Natural killer cell treated with Interleukin-12 subunit alpha and Interleukin-12 subunit beta and Interleukin-15 and Interleukin-18, amount 100 ng/mL, for 72 hours (primary cell): Measurements from ENCODE around the gene SLC5A1. TPM values are rescaled to one million over a fixed set of nuclear protein-coding genes. Genes with fewer than 3 reads are reported as not detected.
A peak's percentile ranks its signal among the peaks of the same experiment; 100 is the strongest.
"Not testable (repeated sequence)": the region's sequence is repeated elsewhere in the genome, so short reads cannot be mapped to it uniquely, and the experiment has no call there.

Experiments used
- ATAC-seq, 2 donors: fragments of 150-1000 bp; cut with Tn5 transposase in 1 of 2; sonication (Bioruptor Pico), chemical (Tn5 transposase) in 1 of 2; 2 replicates each; pipeline ENCODE4 v1.10.0; 2021
- DNase-seq: peaks from one replicate; pipeline ENCODE4 v3.0.0; 2022; ENCODE audit warnings: low spot score
- H3K27ac Mint-ChIP-seq, 2 donors: 1 replicate in 1 of 2; 2 replicates in 1 of 2; pipeline ENCODE4 v1.8.0; 2022; ENCODE audit warnings: mixed read lengths in 2 of 2, mild to moderate bottlenecking in 1 of 2, moderate library complexity in 1 of 2
- H3K27me3 Mint-ChIP-seq, 2 donors: 1 replicate in 1 of 2; 2 replicates in 1 of 2; pipeline ENCODE4 v1.8.0; 2022; ENCODE audit warnings: mixed read lengths in 2 of 2
- H3K36me3 Mint-ChIP-seq: one replicate; pipeline ENCODE4 v1.8.0; 2022; ENCODE audit warnings: mixed read lengths
- H3K4me1 Mint-ChIP-seq, 2 donors: 1 replicate in 1 of 2; 2 replicates in 1 of 2; pipeline ENCODE4 v1.8.0; 2022; ENCODE audit warnings: low read depth in 2 of 2, mixed read lengths in 2 of 2, mild to moderate bottlenecking in 1 of 2
- H3K4me3 Mint-ChIP-seq: one replicate; pipeline ENCODE4 v1.8.0; 2022; ENCODE audit warnings: mixed read lengths
- H3K9me3 Mint-ChIP-seq: 2 replicates; pipeline ENCODE4 v1.8.0; 2022; ENCODE audit warnings: mixed read lengths
- total RNA-seq, 2 donors: library from RNA; stranded (reverse); gene quantifications; one replicate each; pipeline ENCODE4 v1.2.3, GENCODE V29; 2022

SLC5A1 gene
- total RNA-seq, 2 donors from 2014 or later: not detected

- Mint-ChIP-seq H3K36me3 (no peaks in the 10 kb centered on the region), H3K4me3 (no peak overlapping the region), H3K27ac (no peak overlapping the region), H3K9me3 (no peaks in the 10 kb centered on the region), H3K27me3 (peaks cover 0 to 8% of the 10 kb centered on the region in 2 donors), H3K4me1 (no peaks in the 10 kb centered on the region)
- ATAC-seq: no peak
- no peak for DNase-seq
These were observed 87.4 kb downstream of the SLC5A1 start for GRCh38 chr22:32130464-32130863.

- H3K4me1 Mint-ChIP-seq: no peaks in the 10 kb centered on the region
- H3K9me3 Mint-ChIP-seq: no peaks in the 10 kb centered on the region
- no peak overlapping the region for H3K27ac Mint-ChIP-seq
- no peaks in the 10 kb centered on the region for H3K36me3 Mint-ChIP-seq
- no peak for DNase-seq
- peak in 1 of 2 donors; percentile 18 for ATAC-seq
- no peak overlapping the region for H3K4me3 Mint-ChIP-seq
- peaks cover 0 to 8% of the 10 kb centered on the region in 2 donors for H3K27me3 Mint-ChIP-seq
These were observed 89.1 kb downstream of the SLC5A1 start for GRCh38 chr22:32132126-32132525.

GRCh38 chr22:32132783-32133182 lies 89.7 kb downstream of the SLC5A1 start:
- Mint-ChIP-seq H3K4me1 (peaks cover 5 to 7% of the 10 kb centered on the region in 2 donors), H3K27me3 (peaks cover 0 to 8% of the 10 kb centered on the region in 2 donors), H3K36me3 (no peaks in the 10 kb centered on the region), H3K27ac (no peak overlapping the region), H3K4me3 (no peak overlapping the region), H3K9me3 (no peaks in the 10 kb centered on the region)
- DNase-seq: no peak
- ATAC-seq: no peak

GRCh38 chr22:32134796-32135195 lies 91.7 kb downstream of the SLC5A1 start:
- not testable (repeated sequence) for ATAC-seq, H3K27ac Mint-ChIP-seq, H3K4me3 Mint-ChIP-seq, H3K9me3 Mint-ChIP-seq, DNase-seq, H3K36me3 Mint-ChIP-seq, H3K27me3 Mint-ChIP-seq
- H3K4me1 Mint-ChIP-seq: peaks cover 10 to 13% of the 10 kb centered on the region in 2 donors

GRCh38 chr22:32135958-32136357 lies 92.9 kb downstream of the SLC5A1 start:
- not testable (repeated sequence) for H3K27me3 Mint-ChIP-seq

GRCh38 chr22:32136881-32137280 lies 93.8 kb downstream of the SLC5A1 start:
- DNase-seq, ATAC-seq, H3K9me3 Mint-ChIP-seq, H3K27ac Mint-ChIP-seq, H3K36me3 Mint-ChIP-seq, H3K27me3 Mint-ChIP-seq: not testable (repeated sequence)
- H3K4me1 Mint-ChIP-seq: peaks cover 11 to 14% of the 10 kb centered on the region in 2 donors
- H3K4me3 Mint-ChIP-seq: peak overlapping the region; percentile 84

More at GRCh38 chr22:32135958-32136357, 92.9 kb downstream of the SLC5A1 start:
- H3K36me3 Mint-ChIP-seq, ATAC-seq, DNase-seq, H3K9me3 Mint-ChIP-seq, H3K27ac Mint-ChIP-seq, H3K4me3 Mint-ChIP-seq: not testable (repeated sequence)
- peaks cover 10 to 13% of the 10 kb centered on the region in 2 donors for H3K4me1 Mint-ChIP-seq

GRCh38 chr22:32137731-32138324 lies 94.8 kb downstream of the SLC5A1 start:
- H3K4me3 Mint-ChIP-seq: peak overlapping the region; percentile 84
- peak; percentile 83 to 94 for ATAC-seq
- H3K9me3 Mint-ChIP-seq, H3K36me3 Mint-ChIP-seq, H3K27me3 Mint-ChIP-seq: not testable (repeated sequence)
- H3K27ac Mint-ChIP-seq: peak overlapping the region; percentile 77 to 90
- peak; percentile 83 for DNase-seq
- peaks cover 18 to 23% of the 10 kb centered on the region in 2 donors for H3K4me1 Mint-ChIP-seq

- not testable (repeated sequence) for H3K36me3 Mint-ChIP-seq, H3K9me3 Mint-ChIP-seq, DNase-seq, ATAC-seq, H3K27me3 Mint-ChIP-seq
- Mint-ChIP-seq H3K27ac (peak overlapping the region; percentile 77 to 90), H3K4me1 (peaks cover 21 to 31% of the 10 kb centered on the region in 2 donors), H3K4me3 (peak overlapping the region; percentile 84)
These were observed 95.5 kb downstream of the SLC5A1 start for GRCh38 chr22:32138576-32138975.

- DNase-seq, H3K9me3 Mint-ChIP-seq, H3K36me3 Mint-ChIP-seq, H3K4me3 Mint-ChIP-seq, H3K27ac Mint-ChIP-seq, H3K27me3 Mint-ChIP-seq: not testable (repeated sequence)
- peak; percentile 50 to 54 for ATAC-seq
- H3K4me1 Mint-ChIP-seq: peaks cover 30 to 34% of the 10 kb centered on the region in 2 donors
These were observed 97.6 kb downstream of the SLC5A1 start for GRCh38 chr22:32140688-32141087.

- peak in 1 of 2 donors; percentile 62 for ATAC-seq
- Mint-ChIP-seq H3K27me3 (peaks cover 0 to 4% of the 10 kb centered on the region in 2 donors), H3K4me3 (no peak overlapping the region), H3K9me3 (peaks cover 6% of the 10 kb centered on the region), H3K4me1 (peaks cover 26 to 29% of the 10 kb centered on the region in 2 donors), H3K36me3 (peaks cover 3% of the 10 kb centered on the region), H3K27ac (peak overlapping the region; percentile 6 to 28)
- no peak for DNase-seq
These were observed 99.5 kb downstream of the SLC5A1 start for GRCh38 chr22:32142600-32142999.

- peaks cover 19 to 21% of the 10 kb centered on the region in 2 donors for H3K4me1 Mint-ChIP-seq
- H3K4me3 Mint-ChIP-seq: no peak overlapping the region
- no peak for ATAC-seq
These were observed 101.6 kb downstream of the SLC5A1 start for GRCh38 chr22:32144496-32145274.

GRCh38 chr22:32147128-32147527 lies 104.1 kb downstream of the SLC5A1 start:
- not testable (repeated sequence) for H3K36me3 Mint-ChIP-seq, H3K9me3 Mint-ChIP-seq, H3K4me3 Mint-ChIP-seq, H3K27ac Mint-ChIP-seq, ATAC-seq, DNase-seq
- Mint-ChIP-seq H3K4me1 (peaks cover 17% of the 10 kb centered on the region in 2 donors), H3K27me3 (peaks cover 7 to 13% of the 10 kb centered on the region in 2 donors)

More at GRCh38 chr22:32144496-32145274, 101.6 kb downstream of the SLC5A1 start:
- Mint-ChIP-seq H3K27me3 (peaks cover 7 to 13% of the 10 kb centered on the region in 2 donors), H3K9me3 (peaks cover 6% of the 10 kb centered on the region), H3K36me3 (peaks cover 4% of the 10 kb centered on the region), H3K27ac (peak overlapping the region in 1 of 2 donors; percentile 28)
- no peak for DNase-seq

- H3K27ac Mint-ChIP-seq, H3K4me3 Mint-ChIP-seq, H3K36me3 Mint-ChIP-seq, H3K9me3 Mint-ChIP-seq, DNase-seq, ATAC-seq: not testable (repeated sequence)
- H3K27me3 Mint-ChIP-seq: peaks cover 7 to 13% of the 10 kb centered on the region in 2 donors
- H3K4me1 Mint-ChIP-seq: peaks cover 5 to 13% of the 10 kb centered on the region in 2 donors
These were observed 105.3 kb downstream of the SLC5A1 start for GRCh38 chr22:32148372-32148771.

- H3K4me3 Mint-ChIP-seq, DNase-seq, H3K4me1 Mint-ChIP-seq, H3K9me3 Mint-ChIP-seq, H3K27ac Mint-ChIP-seq, ATAC-seq, H3K36me3 Mint-ChIP-seq: not testable (repeated sequence)
- H3K27me3 Mint-ChIP-seq: peaks cover 7 to 15% of the 10 kb centered on the region in 2 donors
These were observed 107.6 kb downstream of the SLC5A1 start for GRCh38 chr22:32150647-32151046.
